Ramos (cell line): ENCODE results near the gene WFDC10A.
"Not testable (repeated sequence)": the region's sequence is repeated elsewhere in the genome, so short reads cannot be mapped to it uniquely, and the experiment has no call there.

ENCODE experiments used
- in situ Hi-C: fragments of 300-500 bp; cut with MboI; formaldehyde crosslinking; loops from one replicate; pipeline ENCODE4 v1.14.3; 2022; ENCODE audit warnings: low sequenced_read_pairs; ENCODE audit not compliant: unreplicated experiment

The WFDC10A gene

GRCh38 chr20:45646875-45647274 is 17.3 kb downstream of the WFDC10A start:
- in situ Hi-C loops, result no loop called here

GRCh38 chr20:45647441-45648050 is 18.0 kb downstream of the WFDC10A start:
- in situ Hi-C loops, result no loop called here

DNA sequence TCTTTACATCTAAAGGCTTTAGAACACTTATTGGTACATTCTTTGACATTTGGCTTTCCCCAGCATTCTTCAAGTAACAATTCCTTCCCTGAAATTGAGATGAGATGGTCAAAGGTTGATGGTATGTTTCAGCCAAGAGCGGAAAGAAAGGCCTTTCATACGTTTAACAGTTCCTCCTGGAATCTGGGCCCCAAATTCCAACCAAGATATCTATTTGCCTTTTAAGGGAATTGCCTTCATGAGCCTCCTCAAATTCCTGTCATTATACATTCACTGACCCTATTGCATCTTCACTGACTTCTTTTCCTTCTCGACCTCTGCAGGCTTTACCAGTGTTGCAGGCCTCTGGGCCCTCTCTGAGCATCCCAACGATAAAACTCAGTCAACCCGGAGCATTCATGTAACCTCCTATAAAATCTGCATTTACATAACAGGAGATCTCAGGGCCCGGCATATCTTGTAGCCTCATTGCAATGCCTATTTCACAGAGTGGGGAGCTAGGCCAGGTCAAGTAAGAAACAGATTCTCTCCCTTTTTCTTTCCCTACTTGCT is 19.8 kb downstream of the WFDC10A start:
- in situ Hi-C loops, result no loop called here

DNA sequence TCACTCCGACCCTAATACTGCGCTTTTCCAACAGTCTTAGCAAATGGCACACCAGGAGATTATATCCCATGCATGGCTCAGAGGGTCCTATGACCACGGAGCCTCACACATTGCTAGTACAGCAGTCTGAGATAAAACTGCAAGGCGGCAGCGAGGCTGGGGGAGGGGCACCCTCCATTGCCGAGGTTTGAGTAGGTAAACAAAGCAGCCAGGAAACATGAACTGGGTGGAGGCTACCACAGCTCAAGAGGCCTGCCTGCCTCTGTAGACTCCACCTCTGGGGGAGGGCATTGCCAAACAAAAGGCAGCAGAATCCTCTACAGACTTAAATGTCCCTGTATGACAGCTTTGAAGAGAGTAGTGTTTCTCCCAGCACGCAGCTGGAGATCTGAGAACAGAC is 22.2 kb downstream of the WFDC10A start:
- in situ Hi-C loops, result not testable (repeated sequence)

- in situ Hi-C loops, result not testable (repeated sequence)
These were observed 27.5 kb downstream of the WFDC10A start for GRCh38 chr20:45657038-45657437.

- in situ Hi-C loops, result no loop called here
These were observed 40.6 kb downstream of the WFDC10A start, which contains the start of gene WFDC11 for GRCh38 chr20:45670139-45670538. WFDC11 (minus strand) TSS chr20:45670239; CDS start chr20:45650600, 19,639 bp downstream.

GRCh38 chr20:45672765-45673164 is 43.2 kb downstream of the WFDC10A start:
- in situ Hi-C loops, result no loop called here

DNA sequence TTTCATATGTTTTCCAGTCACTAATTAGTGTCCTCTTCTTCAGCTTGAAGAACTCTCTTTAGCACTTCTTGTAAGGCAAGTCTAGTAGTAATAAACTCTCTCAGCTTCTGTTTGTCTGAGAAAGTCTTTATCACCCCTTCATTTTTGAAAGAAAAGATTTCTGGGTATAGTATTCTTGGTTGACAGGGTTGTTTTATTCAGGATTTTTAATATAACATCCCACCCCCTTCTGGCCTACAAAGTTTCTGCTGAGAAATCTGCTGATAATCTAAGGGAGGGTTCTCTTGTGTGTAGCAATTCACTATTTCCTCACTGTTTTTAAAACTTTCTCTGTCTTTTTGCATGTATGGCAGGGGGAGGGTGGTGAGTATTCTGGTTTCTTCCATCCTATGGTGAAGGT is 50.1 kb downstream of the WFDC10A start:
- in situ Hi-C loops, result no loop called here
